ENCODE measurements around the gene TCF7L1.

TCF7L1 gene

GRCh38 chr2:85135660-85135914 lies 2.4 kb downstream of the TCF7L1 start:
- Histone ChIP-seq H3K36me3 (replicated peaks; ENCODE audit: low read depth, low read length) (no peaks in the 10 kb centered on the region), H3K9ac (ENCODE audit: low read length) (no peak overlapping the region), H4K20me1 (ENCODE audit: insufficient read depth, low read length) (no peaks in the 10 kb centered on the region), H2AFZ (ENCODE audit: low read depth, low read length) (no peak overlapping the region), H3K27ac (ENCODE audit: low read length) (no peak overlapping the region), H3K4me2 (ENCODE audit: low read length) (no peak overlapping the region), H3K79me2 (ENCODE audit: low read length) (no peaks in the 10 kb centered on the region), H3K4me3 (ENCODE audit: low read length) (no peak overlapping the region), H3K4me1 (ENCODE audit: low read length) (peaks cover 8% of the 10 kb centered on the region), H3K9me3 (ENCODE audit: insufficient read depth, low read length) (no peaks in the 10 kb centered on the region), H3K27me3 (ENCODE audit: low read depth, low read length) (peaks cover 6% of the 10 kb centered on the region)
- TF ChIP-seq EZH2phosphoT487 (IDR thresholded peaks at IDR 0.05; ENCODE audit: low read depth) (no peak), CTCF (IDR thresholded peaks at IDR 0.05; ENCODE audit: low read depth, low read length) (no peak)

GRCh38 chr2:85137156-85137555 lies 4.0 kb downstream of the TCF7L1 start:
- Histone ChIP-seq H3K79me2 (ENCODE audit: low read length) (no peaks in the 10 kb centered on the region), H3K9me3 (ENCODE audit: insufficient read depth, low read length) (no peaks in the 10 kb centered on the region), H4K20me1 (ENCODE audit: insufficient read depth, low read length) (no peaks in the 10 kb centered on the region), H3K4me2 (ENCODE audit: low read length) (no peak overlapping the region), H2AFZ (ENCODE audit: low read depth, low read length) (no peak overlapping the region), H3K9ac (ENCODE audit: low read length) (no peak overlapping the region), H3K36me3 (replicated peaks; ENCODE audit: low read depth, low read length) (no peaks in the 10 kb centered on the region), H3K27ac (ENCODE audit: low read length) (no peak overlapping the region), H3K4me3 (ENCODE audit: low read length) (no peak overlapping the region), H3K4me1 (ENCODE audit: low read length) (no peaks in the 10 kb centered on the region), H3K27me3 (ENCODE audit: low read depth, low read length) (peaks cover 14% of the 10 kb centered on the region)
- TF ChIP-seq CTCF (IDR thresholded peaks at IDR 0.05; ENCODE audit: low read depth, low read length) = no peak
- TF ChIP-seq EZH2phosphoT487 (IDR thresholded peaks at IDR 0.05; ENCODE audit: low read depth) = no peak

- H3K9ac ChIP-seq (ENCODE audit: low read length) = no peak overlapping the region
- H3K9me3 ChIP-seq (ENCODE audit: insufficient read depth, low read length) = no peaks in the 10 kb centered on the region
- no peaks in the 10 kb centered on the region for H4K20me1 ChIP-seq (ENCODE audit: insufficient read depth, low read length)
- no peak overlapping the region for H3K4me2 ChIP-seq (ENCODE audit: low read length)
- H3K36me3 ChIP-seq (replicated peaks; ENCODE audit: low read depth, low read length) = no peaks in the 10 kb centered on the region
- H3K27ac ChIP-seq (ENCODE audit: low read length) = no peak overlapping the region
- H3K4me3 ChIP-seq (ENCODE audit: low read length) = no peak overlapping the region
- no peaks in the 10 kb centered on the region for H3K79me2 ChIP-seq (ENCODE audit: low read length)
- H2AFZ ChIP-seq (ENCODE audit: low read depth, low read length) = no peak overlapping the region
- peaks cover 22% of the 10 kb centered on the region for H3K27me3 ChIP-seq (ENCODE audit: low read depth, low read length)
- TF ChIP-seq EZH2phosphoT487 (IDR thresholded peaks at IDR 0.05; ENCODE audit: low read depth) (no peak), CTCF (IDR thresholded peaks at IDR 0.05; ENCODE audit: low read depth, low read length) (no peak)
- no peaks in the 10 kb centered on the region for H3K4me1 ChIP-seq (ENCODE audit: low read length)
Observed at GRCh38 chr2:85143463-85144082, 10.4 kb downstream of the TCF7L1 start.

GRCh38 chr2:85145116-85145820 lies 12.1 kb downstream of the TCF7L1 start:
- Histone ChIP-seq H3K4me1 (ENCODE audit: low read length) (no peaks in the 10 kb centered on the region), H2AFZ (ENCODE audit: low read depth, low read length) (no peak overlapping the region), H4K20me1 (ENCODE audit: insufficient read depth, low read length) (no peaks in the 10 kb centered on the region), H3K9ac (ENCODE audit: low read length) (no peak overlapping the region), H3K79me2 (ENCODE audit: low read length) (no peaks in the 10 kb centered on the region), H3K4me2 (ENCODE audit: low read length) (no peak overlapping the region), H3K4me3 (ENCODE audit: low read length) (no peak overlapping the region), H3K27me3 (ENCODE audit: low read depth, low read length) (peaks cover 16% of the 10 kb centered on the region; the same call in 1 of the 2 replicates), H3K27ac (ENCODE audit: low read length) (no peak overlapping the region), H3K9me3 (ENCODE audit: insufficient read depth, low read length) (no peaks in the 10 kb centered on the region), H3K36me3 (replicated peaks; ENCODE audit: low read depth, low read length) (no peaks in the 10 kb centered on the region)
- TF ChIP-seq CTCF (IDR thresholded peaks at IDR 0.05; ENCODE audit: low read depth, low read length) (no peak), EZH2phosphoT487 (IDR thresholded peaks at IDR 0.05; ENCODE audit: low read depth) (no peak)
